HG02678 (cell line): ENCODE results near the gene PIP5KL1.

ENCODE experiments used
- ATAC-seq: cut with Tn5 transposase; IDR thresholded peaks from one replicate; pipeline ENCODE4 v1.9.1; 2021; ENCODE audit warnings: mild to moderate bottlenecking, moderate library complexity; ENCODE audit not compliant: unreplicated experiment

Gene PIP5KL1

DNA sequence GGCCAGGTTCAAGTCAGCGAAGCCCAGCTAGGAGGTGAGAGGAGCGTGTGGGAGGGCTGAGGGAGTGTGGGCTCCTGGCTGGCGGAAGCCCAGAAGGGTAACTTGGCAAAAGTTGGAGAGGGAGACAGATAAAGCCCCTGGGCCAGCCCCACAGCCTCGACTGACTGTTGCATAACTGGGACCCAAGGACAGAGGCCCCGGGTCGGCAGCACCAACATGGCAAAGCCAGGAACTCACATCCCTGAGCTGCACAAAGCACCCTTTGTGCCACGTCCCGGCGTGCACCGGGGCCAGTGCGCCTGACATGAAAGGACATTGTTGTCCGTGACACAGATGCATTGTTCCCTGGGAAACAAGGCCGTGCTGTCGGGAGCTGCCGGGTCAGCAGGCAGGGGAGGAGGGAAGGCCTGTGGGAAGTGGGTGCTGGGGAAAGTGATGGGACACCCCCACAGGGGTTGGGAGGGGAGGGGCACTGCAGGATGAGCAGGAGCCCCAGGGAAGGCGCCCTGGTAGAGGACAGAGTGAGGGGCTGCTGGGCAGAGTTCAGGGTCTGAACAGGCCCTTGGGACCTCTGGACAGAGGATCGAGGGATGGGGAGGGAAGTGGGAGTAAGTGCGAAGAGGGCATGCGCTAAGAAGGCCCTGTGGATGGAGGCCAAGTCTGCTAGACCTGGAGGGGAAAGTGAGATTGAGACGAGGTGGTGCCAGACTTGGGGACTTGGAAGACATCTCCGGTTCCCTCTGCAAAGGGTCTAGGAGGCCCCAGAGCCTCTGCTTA is 20.1 kb upstream of the PIP5KL1 start:
- ATAC-seq: no peak

DNA sequence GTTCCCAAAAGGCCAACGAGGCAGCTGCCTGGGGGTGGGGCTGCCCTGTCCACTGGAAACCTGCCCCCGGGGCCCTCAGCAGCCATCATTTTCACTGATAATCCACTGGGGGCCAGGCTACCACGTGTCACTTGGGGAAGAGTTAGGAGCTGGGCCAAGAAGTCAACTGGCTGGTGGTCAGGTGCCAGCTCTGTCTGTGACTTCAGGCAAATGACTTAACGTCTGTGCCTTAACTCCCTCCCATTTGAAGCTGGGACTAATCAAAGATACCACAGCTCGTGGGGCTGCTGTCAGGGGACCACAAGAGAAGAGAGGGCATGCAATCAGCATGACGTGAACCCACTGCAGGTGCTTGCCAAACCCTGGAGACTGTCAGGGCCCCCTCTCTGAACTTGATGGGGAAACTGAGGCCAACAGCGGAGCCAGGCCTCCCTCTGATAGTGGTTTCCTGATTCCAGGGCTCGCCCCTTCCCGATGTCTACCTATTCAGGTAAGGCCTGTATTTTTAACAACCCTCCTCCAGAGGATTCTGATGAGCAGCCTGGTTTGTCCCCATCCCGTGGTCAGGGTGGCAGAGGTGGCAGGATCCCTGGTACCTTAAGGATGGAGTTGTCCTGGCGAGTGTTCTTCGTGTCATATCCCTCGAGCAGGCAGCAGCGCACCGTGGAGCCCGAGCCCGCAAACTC is 19.4 kb upstream of the PIP5KL1 start:
- no peak for ATAC-seq

DNA sequence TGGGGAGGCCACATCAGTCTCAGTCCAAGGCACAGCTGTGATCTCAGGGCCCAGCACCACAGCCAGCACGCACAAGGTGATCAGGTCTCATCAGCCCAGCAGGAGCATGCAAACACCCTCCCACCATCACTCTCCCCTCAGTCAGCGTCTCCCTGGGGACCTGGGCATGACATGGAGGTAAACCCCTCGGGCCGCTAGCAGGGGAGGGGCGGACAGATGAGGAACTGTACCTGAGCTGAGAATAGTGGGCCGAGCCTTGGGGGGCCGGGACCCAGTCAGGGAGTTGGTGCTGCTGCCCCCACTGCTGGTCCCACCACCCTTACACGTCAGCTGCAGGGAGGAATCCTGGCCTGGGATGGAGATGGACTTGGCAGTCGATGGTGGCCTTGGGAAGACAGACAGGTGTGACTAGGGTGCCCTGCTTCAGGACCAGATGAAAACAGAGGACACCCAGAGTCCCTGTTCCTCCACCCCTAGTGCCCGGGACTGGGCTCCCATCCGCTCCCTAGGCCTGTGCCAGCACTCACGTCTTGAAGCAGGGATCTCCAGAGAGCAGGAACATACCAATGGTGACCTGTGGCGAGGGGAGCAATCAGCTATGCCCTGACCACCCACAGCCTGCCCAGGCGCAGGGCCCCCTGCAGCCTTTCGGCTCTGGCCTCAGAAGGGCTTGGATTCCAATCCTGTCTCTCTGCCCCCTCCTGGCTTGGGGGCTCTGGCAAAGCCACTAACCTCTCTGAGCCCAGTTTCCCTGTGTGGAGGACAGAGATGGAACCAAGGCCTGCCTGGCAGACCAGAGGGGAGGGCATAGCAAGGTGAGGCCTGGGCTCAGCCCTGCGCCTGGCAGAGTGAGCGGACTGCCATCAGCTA is 17.5 kb upstream of the PIP5KL1 start:
- ATAC-seq: no peak

DNA sequence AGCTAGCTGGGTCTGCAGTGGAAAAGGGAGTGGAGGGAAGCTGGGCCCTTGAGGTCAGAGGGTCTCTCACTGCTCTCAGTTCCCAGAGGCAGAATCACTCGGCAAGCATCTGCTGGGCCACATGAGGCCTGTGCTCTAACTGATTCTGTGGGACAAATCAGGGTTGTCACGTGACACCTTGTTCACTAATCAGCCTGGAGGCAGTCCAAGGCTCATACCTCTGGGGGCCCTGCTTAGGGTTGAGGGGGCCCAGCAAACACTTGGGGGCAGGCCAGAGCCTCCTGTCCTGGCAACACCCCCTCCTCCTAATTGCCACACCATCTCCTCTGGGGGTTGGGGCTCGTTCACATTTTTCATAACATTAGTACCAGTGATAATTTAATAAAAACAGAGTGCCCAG is 16.2 kb upstream of the PIP5KL1 start:
- ATAC-seq: no peak

DNA sequence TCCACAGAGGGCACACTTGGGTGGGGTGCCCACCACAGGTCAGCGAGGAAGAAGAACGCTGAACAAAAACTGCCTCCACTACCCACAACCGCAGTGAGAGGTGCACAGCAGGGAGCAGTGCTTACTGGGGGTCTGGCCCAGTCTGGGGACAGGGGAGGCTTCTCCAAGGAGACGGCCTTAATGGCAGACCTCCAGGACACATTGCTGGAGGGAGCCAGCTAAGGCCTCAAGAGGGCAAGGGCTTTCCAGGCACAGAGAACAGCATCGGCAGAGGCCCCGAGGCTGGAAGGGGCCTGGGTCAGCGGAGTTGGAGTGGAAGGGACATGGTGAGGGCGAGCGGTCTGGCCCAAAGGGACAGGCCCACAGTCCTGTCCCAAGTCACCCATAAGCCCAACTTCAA is 15.4 kb upstream of the PIP5KL1 start:
- no peak for ATAC-seq

DNA sequence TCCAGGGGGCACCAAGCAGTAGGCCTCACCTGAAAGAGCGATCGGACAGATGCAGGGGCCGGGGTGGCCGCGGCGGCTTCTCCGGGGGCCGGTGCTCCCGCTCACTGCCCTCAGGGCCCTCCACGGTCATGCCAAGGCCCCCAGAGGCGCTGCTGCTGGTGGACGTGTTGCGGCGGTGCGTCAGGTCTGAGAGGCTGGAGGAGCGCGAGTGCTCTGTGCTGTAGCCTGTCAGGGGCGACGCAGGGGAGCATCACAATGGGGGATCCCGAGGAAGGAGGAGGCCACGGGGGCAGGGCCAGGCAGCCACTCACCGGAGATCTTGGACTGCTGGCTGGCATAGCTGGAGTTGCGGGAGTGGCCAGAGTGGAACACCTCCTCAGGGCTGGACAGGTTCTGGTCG is 14.8 kb upstream of the PIP5KL1 start:
- no peak for ATAC-seq

DNA sequence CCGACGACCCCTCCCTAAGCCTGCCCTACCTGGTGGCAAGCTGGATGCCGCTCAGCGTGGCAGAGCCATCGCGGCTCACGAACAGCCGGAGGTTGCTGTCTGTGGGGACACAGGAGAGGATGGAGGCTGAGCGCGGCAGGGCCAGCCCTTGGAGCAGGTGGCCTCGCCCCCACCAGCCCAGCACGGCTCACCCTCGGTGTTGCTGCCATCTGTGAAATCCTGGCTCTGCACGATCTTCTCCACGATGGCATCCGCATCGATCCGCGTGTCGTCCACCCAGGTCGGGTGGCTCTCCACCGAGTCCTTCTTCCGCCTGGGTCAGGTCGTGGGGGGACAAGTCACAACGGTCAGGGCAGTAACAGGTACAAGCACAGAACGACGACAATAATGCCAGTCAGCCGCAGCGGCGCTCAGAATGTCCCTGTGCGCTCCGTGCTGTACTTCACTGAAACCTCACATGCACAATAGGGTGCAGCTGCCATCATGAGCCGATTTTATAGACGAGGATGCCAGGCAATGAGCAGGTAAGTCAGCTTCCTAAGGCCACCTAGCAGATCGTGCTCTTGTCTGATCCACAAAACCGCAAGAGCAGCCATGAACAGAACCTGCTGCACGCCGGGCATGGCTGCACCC is 14.1 kb upstream of the PIP5KL1 start:
- no peak for ATAC-seq

DNA sequence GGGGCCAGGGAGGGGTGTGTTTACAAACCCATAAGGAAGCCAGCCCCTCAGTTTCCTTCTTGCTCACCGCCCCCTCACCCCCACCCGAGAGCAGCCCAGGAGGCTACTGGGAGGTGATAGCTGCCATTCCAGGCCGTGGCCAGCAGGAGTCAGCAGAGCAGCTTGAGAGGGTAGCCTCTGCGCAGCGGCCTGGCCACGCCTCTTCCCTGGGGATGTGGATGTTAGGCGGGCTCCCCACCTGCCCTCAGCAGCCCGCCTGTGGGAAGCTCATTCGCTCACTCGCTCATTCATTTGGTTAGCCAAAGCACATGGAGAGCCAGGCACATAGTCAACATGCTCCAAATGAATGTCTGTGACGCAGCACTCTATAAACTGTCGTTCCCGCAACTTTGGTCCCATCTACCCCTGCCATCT is 13.2 kb upstream of the PIP5KL1 start:
- no peak for ATAC-seq

DNA sequence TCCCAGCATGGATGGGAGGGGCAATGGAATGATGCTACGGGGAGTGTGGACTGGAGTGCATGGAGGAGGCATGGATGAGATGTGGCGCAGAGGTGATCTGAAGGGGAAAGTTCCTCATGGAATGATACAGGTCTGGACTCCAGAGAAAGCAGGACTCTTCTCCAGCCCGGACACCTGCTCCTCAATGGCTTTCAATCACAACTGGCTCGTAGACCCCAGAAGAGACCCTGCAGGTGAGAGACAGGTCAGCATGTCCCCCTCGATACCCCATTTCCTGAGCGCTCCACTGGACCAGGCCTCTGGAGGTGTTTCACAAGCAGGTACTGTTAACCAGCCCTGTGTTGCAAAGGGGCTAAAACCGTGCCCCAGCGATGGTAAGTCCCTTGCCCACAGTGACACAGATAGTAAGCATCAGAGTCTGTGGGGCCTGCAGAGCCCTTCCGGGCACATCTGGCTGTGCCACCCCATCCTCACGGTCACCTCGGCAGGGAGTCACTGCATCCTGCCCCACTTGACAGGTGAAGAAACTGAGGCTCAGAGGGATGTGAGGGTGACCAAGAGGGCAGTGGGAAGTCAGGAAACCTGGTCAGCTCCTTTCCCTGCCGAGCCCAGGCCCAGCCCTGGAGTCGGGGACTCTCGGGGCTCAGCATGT is 12.6 kb upstream of the PIP5KL1 start:
- no peak for ATAC-seq

DNA sequence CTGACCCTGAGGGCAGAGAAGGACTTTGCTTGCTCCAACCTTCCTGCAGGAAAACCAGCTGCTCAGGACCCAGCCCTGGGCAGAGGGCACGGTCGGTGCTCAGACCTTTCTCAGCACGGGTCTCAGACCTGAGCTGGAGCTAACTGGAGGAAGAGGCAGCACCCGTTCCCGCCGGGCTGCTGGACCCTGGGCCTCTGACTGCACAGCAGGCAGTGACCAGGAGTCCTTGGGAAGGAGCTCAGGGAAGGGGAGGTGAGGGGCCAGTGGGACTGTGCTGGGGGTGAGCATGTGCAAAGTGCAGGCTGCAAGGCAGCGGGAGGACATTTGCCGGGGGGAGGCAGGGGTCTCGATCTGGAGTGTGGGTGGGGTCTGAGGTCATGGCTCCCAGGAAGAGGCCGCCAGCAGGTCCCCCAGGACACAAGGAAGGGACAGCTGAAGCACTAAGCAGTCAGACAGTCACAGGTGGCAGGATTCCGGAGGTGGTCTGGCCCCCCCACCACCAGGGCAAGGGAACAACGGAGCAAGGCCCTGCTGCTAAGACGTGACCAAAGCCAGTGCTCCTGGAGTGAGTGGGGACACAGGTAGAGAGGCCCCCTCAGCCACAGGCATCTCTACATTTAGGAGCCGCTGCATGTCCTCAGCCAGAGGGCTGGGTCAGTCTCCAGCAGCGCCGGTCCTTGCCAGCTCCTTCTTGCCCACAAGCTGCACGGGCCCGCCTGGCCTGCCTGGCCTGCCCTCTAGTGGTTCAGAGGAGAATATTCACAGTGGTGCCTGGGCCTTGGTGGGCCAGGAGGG is 11.8 kb upstream of the PIP5KL1 start:
- no peak for ATAC-seq

DNA sequence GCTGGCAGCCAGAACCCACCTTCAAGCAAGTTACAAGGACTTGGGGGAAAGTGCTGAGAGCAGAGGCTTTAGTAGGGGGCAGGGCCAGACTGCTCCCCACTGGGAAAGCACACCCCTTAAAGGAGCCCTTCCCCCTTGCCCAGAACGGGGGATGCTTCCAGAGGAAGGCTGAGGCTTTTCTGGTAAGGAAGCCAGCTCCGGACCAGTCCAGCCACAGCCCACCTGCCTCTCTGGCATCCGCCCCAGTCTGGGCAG is 11.3 kb upstream of the PIP5KL1 start:
- ATAC-seq: no peak

DNA sequence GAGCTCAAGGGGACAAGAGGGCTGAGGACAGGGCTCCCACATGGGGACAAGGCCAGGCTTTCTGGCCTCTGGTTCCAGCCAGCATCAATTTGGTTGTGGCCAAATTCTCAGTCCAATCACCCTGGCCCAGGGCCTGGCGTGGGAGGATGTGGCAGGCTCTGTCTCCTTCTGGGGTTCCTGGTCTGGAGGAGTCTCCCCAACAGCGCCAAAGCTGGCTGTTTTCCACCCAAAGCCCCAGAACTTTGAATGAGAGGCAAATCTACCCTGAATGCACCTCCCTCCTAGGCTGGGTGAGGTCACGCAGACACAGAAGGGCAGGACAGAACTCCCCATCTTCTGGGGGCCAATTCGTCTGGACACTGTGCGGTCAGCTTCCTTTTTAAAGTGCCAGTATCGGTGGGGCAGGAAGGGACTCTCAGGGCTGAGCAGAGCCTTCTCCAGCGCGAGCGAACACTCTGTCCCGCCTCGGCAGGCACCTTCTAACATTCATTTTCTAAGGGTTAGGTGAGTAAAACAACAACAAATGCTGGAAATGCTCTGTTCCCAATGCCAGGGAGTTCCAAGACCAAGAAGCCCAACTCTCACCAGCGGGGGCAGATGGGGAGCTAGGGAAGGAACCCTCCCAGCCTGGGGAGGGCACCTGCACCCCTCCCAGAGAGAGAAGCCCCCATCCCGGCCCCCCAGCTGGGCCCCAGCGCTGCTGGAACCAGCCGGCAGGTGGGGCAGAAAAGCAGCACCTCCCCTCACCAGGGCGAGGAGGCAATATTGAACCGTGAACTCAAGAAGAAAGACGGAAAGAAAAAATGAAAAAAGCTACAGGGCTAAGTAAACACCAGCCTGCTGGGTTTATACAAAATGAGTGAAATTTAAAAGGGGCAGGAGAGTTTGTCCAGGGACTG is 10.7 kb upstream of the PIP5KL1 start:
- no peak for ATAC-seq

DNA sequence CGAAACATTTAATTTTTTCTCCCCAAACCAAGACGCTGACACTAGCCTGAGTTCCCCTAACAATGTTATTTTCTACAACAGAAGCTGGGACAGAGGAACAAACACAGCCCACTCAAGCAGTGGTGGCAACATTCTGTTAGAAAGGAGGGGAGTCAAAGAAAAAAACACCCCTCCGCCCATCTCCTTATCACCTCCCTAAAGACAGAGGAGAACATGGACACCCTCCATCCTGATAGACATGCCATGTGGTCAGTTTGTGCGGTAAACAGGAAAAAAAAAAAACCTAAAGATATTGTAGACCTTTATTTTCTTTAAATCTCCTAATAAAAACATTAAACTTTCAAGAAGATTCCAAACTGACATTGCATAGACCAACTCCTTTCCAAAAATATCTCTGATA is 10.0 kb upstream of the PIP5KL1 start:
- ATAC-seq: no peak

DNA sequence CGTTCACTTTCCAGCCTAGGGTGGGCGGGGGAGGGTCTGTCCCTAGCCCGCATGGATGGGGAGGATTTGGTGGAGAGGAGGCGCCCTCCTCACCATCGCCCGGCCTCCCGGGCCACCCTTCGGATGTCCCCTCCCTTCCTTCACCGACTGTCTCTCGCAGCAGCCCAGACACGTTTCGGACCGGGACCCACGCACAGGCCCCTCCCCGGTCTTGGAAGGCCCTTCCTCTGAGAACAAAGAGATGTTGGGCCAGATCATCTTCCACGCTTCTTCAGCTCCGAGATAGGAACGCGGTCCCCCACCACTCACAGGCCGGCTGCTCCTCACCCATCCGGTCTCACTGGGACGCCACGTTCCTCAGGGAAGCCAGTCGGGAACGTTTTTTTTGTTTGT is 7.7 kb upstream of the PIP5KL1 start:
- no peak for ATAC-seq

DNA sequence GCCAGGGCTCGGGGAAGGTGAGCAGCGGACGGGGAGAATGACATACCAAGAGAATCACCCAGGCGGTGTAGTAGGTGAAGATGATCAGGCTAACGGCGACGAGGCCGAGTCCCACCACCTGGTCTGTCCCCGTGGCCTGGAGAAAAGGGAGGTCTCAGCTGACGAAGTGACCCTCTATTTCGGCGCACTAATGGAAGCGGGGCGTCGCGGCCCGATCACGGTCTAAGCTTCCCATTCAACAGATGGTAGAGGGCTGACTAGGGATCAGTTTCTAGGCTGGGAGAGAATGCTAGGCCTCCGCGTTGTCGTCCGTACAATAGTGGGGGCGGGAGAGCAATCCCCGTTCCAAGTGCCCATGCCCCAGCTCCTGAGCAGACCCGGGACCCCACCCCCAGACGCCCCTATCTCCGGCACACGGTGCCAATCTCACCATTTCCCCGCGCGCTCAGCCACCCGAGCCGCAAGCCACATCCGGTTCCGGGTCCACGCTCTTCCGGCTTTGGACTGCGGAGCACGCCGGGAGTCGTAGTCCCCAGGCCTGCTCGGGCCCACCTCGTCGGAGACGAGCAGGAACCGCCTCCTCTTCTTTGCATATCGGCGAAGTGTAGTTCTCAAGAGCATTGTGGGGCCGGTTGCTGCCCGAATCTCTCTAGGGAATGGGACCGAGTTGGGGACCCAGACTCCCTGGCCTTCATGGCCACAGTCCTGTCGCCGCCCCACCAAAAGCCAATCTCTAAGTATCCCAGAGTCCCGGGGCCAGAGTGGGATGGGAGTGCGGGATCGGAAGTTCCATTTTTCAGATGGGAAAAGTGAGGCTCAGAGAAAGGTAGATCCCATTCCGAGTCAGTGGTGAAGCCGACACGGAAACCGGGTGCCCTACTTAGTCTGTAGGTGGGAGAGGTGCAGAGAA is 7.1 kb upstream of the PIP5KL1 start, which contains the start of gene DPM2:
Gene DPM2, minus strand, starts transcription at position 467 of the 910 bp plus-strand sequence. Its CDS starts 34 bp downstream, at position 433.
- ATAC-seq: peak; percentile 92

DNA sequence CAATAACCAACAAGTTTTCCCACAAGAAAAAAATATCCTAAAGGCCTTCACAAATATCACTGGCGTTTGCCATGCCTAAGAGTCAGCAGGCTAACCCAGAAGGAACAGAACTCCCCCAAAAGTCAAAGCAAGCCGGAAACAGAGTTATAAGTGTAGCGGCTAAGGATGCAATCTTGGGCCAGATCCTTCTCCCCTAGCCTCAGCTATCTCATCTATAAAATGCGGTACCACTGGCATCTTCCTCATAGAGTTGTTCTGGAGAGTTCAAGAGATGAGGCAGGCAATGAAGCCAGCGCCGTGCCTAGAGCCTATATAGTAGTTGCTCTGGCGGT is 6.4 kb upstream of the PIP5KL1 start:
- no peak for ATAC-seq

DNA sequence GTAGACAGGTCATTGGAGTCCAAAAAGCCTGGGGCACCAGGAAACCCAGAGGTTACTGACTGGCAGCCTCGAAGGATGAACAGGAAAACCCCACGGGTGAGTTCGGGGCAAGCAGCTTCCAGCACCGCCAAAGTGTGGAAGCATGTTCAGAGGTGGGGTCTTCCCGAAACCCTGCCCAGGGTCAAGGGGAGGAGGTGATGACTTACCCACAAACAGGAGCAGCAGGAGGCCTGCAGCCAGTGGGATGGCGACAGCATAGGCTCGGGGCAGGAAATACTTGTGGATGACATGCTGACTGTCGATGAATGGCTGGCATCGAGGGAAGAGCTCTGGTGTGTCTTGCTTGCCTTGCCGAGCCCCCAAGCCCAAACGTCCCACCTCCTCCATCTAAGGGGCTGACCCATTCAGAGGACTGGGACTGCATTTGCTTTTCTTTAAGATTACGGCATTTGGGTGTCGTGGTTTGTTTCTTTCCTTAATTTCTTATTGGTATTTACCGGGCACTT is 5.8 kb upstream of the PIP5KL1 start:
- ATAC-seq: no peak

DNA sequence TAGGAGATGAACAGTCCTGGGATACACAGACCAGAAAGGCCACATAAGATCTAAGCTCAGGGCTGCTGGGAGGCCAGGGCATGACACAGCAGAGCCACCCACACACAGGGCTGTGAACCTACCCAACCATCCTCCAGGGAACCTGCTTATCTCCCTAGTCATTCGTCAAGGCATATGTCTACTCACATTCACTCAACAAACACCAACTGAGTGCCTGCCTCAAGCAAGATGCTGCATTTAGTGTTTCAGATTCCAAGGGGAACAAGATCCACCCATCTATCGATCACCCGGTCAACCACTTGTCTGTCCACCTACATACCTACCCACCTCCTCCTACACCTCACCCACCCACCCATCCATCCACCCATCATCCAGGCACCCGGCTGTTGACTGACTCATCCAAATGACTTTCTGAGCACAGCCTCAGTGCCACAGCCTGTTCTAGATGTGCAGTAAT is 5.2 kb upstream of the PIP5KL1 start:
- ATAC-seq: no peak
